K562 (cell line): ENCODE measurements around the gene PRR7. TPM values are rescaled to one million over a fixed set of nuclear protein-coding genes. Genes with fewer than 3 reads are reported as not detected.

Experiments used
- EGR1 ChIP-seq: fragments of 450-650 bp; conservative IDR thresholded peaks from 2 replicates; pipeline ENCODE4 v1.6.1; 2017; ENCODE audit warnings: mild to moderate bottlenecking
- ESRRA ChIP-seq: fragments of 450-650 bp; IDR thresholded peaks from 2 replicates; pipeline ENCODE4 v1.6.1; 2014; ENCODE audit warnings: low read depth, mild to moderate bottlenecking, moderate library complexity, borderline replicate concordance
- ETV1 ChIP-seq: fragments of 450-650 bp; conservative IDR thresholded peaks from 2 replicates; pipeline ENCODE4 v1.6.1; 2016; ENCODE audit warnings: missing genetic modification characterization, control low read depth, low read depth, missing compliant biosample characterization
- FIP1L1 ChIP-seq: fragments of 200-400 bp; formaldehyde crosslinking; IDR thresholded peaks from 2 replicates; pipeline ENCODE4 v1.6.1; 2018; ENCODE audit warnings: mild to moderate bottlenecking, low read depth, low read length; ENCODE audit not compliant: poor library complexity, severe bottlenecking
- FOSL1 ChIP-seq: fragments of 200-800 bp; sonication (Bioruptor generic); conservative IDR thresholded peaks from 2 replicates; pipeline ENCODE4 v1.6.1; 2016; ENCODE audit warnings: missing genetic modification characterization, missing compliant biosample characterization
- GABPA ChIP-seq: fragments of 200-800 bp; sonication (Bioruptor generic); conservative IDR thresholded peaks from 2 replicates; pipeline ENCODE4 v1.6.1; 2016; ENCODE audit warnings: low read depth, missing genetic modification characterization, missing compliant biosample characterization
- HMGN3 ChIP-seq: IDR thresholded peaks from 2 replicates; pipeline ENCODE4 v1.6.1; 2011; ENCODE audit warnings: borderline replicate concordance, low read depth, mild to moderate bottlenecking, mixed read lengths, low read length; ENCODE audit not compliant: insufficient read length; ENCODE audit errors: extremely low read depth
- HNRNPLL ChIP-seq: fragments of 200-400 bp; formaldehyde crosslinking; IDR thresholded peaks from 2 replicates; pipeline ENCODE4 v1.6.1; 2017; ENCODE audit warnings: low read length, low read depth, mild to moderate bottlenecking; ENCODE audit not compliant: poor library complexity, severe bottlenecking
- JUN ChIP-seq, 2 experiments: sonication (generic) in 1 of 2; formaldehyde crosslinking in 1 of 2; IDR thresholded peaks; 2 replicates each; pipeline versions ENCODE4 v1.6.1 to v1.8.0; 2012 to 2022; ENCODE audit warnings: borderline replicate concordance in 2 of 2, mild to moderate bottlenecking in 2 of 2, improper control_type of control experiment in 1 of 2, low read depth in 1 of 2, low read length in 1 of 2, missing genetic modification reagents in 1 of 2
- KDM4B ChIP-seq, 2 experiments: fragments of 450-650 bp in 1 of 2; sonication (generic) in 1 of 2; IDR thresholded peaks; 2 replicates each; pipeline ENCODE4 v1.6.1; 2016 to 2017; ENCODE audit warnings: borderline replicate concordance in 2 of 2, antibody characterized with exemption in 1 of 2, low read depth in 1 of 2, mild to moderate bottlenecking in 1 of 2
- KDM5B ChIP-seq: fragments of 200-600 bp; sonication (generic); IDR thresholded peaks from 2 replicates; pipeline ENCODE4 v1.6.1; 2012; ENCODE audit warnings: low read depth, mild to moderate bottlenecking, moderate library complexity, low read length, control low read depth, inconsistent platforms; ENCODE audit not compliant: insufficient replicate concordance
- MEIS2 ChIP-seq: fragments of 450-650 bp; IDR thresholded peaks from 2 replicates; pipeline ENCODE4 v1.6.1; 2014; ENCODE audit warnings: mild to moderate bottlenecking; ENCODE audit not compliant: partially characterized antibody
- MTA3 ChIP-seq: fragments of 450-650 bp; formaldehyde crosslinking; IDR thresholded peaks from 2 replicates; pipeline ENCODE4 v1.6.1; 2017; ENCODE audit warnings: mild to moderate bottlenecking, borderline replicate concordance
- NFE2L1 ChIP-seq: fragments of 450-650 bp; IDR thresholded peaks from 2 replicates; pipeline ENCODE4 v1.6.1; 2016; ENCODE audit warnings: missing genetic modification characterization, low read depth, mild to moderate bottlenecking, missing compliant biosample characterization, moderate library complexity, borderline replicate concordance
- PHF8 ChIP-seq: fragments of 200-600 bp; sonication (generic); IDR thresholded peaks from 2 replicates; pipeline ENCODE4 v1.6.1; 2012; ENCODE audit warnings: mixed run types, mild to moderate bottlenecking, inconsistent platforms, low read length, moderate library complexity, borderline replicate concordance
- POLR2A ChIP-seq: fragments of 450-650 bp; conservative IDR thresholded peaks from 2 replicates; pipeline ENCODE4 v1.6.1; 2016
- SMARCE1 ChIP-seq: fragments of 450-650 bp; IDR thresholded peaks from 2 replicates; pipeline ENCODE4 v1.7.1; 2016; ENCODE audit warnings: mild to moderate bottlenecking
- SP1 ChIP-seq: sonication (generic); formaldehyde crosslinking; IDR thresholded peaks from 2 replicates; pipeline ENCODE4 v1.8.1; 2022; ENCODE audit warnings: mild to moderate bottlenecking, missing genetic modification reagents
- TBP ChIP-seq: optimal IDR thresholded peaks from 2 replicates; pipeline ENCODE3; 2011; ENCODE audit warnings: low read depth, low read length, improper control_type of control experiment
- ZKSCAN1 ChIP-seq: fragments of 150-350 bp; IDR thresholded peaks from 2 replicates; pipeline ENCODE4 v1.6.1; 2016; ENCODE audit warnings: low read depth, low read length
- polyA plus RNA-seq, 8 experiments: library from polyadenylated mRNA; depleted of rRNA in 4 of 8; stranded (reverse) in 5 of 8; unstranded in 3 of 8; fragments of >200 nt; fragmentation: Nextera tagmentation in 2 of 8; fragmentation: Illumina TruSeq in 1 of 8; extraction: Ambion mirVana in 2 of 8; extraction: Trizol in 1 of 8; gene quantifications; 2 replicates each; pipeline versions ENCODE4 v1.2.1 to v1.2.3, GENCODE V29; 2011 to 2014; ENCODE audit warnings: inconsistent platforms in 1 of 8, missing spikeins in 1 of 8
- total RNA-seq, 7 experiments: library from RNA; depleted of rRNA in 6 of 7; stranded (reverse); fragments of >200 nt in 6 of 7; fragmentation: Illumina TruSeq in 2 of 7; extraction: Trizol in 2 of 7; gene quantifications; 2 replicates each; pipeline versions ENCODE4 v1.2.1 to v1.2.3, GENCODE V29; 2011 to 2021; ENCODE audit warnings: low replicate concordance in 1 of 7
- TF ChIP-seq, protein P1 (sequence below): conservative IDR thresholded peaks from 2 replicates; pipeline ENCODE4 v1.6.1; 2011; ENCODE audit warnings: low read depth, mild to moderate bottlenecking, low read length; ENCODE audit not compliant: control insufficient read depth
- TF ChIP-seq, protein P2 (sequence below): sonication (generic); formaldehyde crosslinking; IDR thresholded peaks from 2 replicates; pipeline ENCODE4 v1.8.0; 2022; ENCODE audit warnings: mild to moderate bottlenecking, missing genetic modification reagents
- TF ChIP-seq, protein P3 (sequence below): IDR thresholded peaks from 2 replicates; pipeline ENCODE4 v1.6.1; 2014; ENCODE audit warnings: antibody characterized with exemption

PRR7 gene
- total and polyA plus RNA-seq, 9 of the 15 experiments (the other 6 are each of a cell fraction or from before 2014, with no cell fraction given) = 0.80 to 11.3 (median 10.4) TPM; not detected in 4

DNA sequence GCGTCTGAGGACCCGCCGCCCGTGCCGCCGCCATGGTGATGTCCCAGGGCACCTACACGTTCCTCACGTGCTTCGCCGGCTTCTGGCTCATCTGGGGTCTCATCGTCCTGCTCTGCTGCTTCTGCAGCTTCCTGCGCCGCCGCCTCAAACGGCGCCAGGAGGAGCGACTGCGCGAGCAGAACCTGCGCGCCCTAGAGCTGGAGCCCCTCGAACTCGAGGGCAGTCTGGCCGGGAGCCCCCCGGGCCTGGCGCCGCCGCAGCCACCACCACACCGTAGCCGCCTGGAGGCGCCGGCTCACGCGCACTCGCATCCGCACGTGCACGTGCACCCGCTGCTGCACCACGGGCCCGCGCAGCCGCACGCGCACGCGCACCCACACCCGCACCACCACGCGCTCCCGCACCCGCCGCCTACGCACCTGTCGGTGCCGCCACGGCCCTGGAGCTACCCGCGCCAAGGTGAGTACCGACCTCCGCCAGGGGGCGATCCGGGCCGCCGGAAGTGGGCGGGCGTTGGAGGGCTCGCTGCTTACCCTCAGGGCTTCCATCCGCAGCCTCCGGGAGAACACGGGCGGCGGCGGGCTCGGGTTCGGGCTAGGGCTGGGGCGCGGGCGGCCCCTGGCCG is 8.5 kb downstream of the PRR7 start (continued):
- TF ChIP-seq MEIS2 = peak; percentile 71
- peak; percentile 92 for TF ChIP-seq FIP1L1
- peak; percentile 79; the same call in 1 of the 2 replicates for TF ChIP-seq MTA3
- TF ChIP-seq KDM4B (IDR thresholded peaks at IDR 0.05; ENCODE audit: borderline replicate concordance in 2 of 2, low read depth in 1 of 2) = no peak
- TF ChIP-seq EGR1 = peak; percentile 94
- no peak for TF ChIP-seq NFE2L1 (tag)
- TF ChIP-seq TBP = peak; percentile 52
- TF ChIP-seq POLR2A = peak; percentile 77
- TF ChIP-seq JUN (IDR thresholded peaks at IDR 0.05; ENCODE audit: borderline replicate concordance, low read depth, low read length) = peak; percentile 26; the same call in 1 of the 2 replicates
- no peak for TF ChIP-seq JUN (CRISPR knock-in tag; IDR thresholded peaks at IDR 0.05; ENCODE audit: borderline replicate concordance)
- TF ChIP-seq, protein P1, sequence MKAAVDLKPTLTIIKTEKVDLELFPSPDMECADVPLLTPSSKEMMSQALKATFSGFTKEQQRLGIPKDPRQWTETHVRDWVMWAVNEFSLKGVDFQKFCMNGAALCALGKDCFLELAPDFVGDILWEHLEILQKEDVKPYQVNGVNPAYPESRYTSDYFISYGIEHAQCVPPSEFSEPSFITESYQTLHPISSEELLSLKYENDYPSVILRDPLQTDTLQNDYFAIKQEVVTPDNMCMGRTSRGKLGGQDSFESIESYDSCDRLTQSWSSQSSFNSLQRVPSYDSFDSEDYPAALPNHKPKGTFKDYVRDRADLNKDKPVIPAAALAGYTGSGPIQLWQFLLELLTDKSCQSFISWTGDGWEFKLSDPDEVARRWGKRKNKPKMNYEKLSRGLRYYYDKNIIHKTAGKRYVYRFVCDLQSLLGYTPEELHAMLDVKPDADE = peak; percentile 89
- TF ChIP-seq PHF8 = peak; percentile 62; the same call in 1 of the 2 replicates
- TF ChIP-seq ETV1 (tag) = peak; percentile 84
- TF ChIP-seq, protein P2, sequence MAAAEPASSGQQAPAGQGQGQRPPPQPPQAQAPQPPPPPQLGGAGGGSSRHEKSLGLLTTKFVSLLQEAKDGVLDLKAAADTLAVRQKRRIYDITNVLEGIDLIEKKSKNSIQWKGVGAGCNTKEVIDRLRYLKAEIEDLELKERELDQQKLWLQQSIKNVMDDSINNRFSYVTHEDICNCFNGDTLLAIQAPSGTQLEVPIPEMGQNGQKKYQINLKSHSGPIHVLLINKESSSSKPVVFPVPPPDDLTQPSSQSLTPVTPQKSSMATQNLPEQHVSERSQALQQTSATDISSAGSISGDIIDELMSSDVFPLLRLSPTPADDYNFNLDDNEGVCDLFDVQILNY (CRISPR knock-in tag) = no peak
- TF ChIP-seq, protein P3, sequence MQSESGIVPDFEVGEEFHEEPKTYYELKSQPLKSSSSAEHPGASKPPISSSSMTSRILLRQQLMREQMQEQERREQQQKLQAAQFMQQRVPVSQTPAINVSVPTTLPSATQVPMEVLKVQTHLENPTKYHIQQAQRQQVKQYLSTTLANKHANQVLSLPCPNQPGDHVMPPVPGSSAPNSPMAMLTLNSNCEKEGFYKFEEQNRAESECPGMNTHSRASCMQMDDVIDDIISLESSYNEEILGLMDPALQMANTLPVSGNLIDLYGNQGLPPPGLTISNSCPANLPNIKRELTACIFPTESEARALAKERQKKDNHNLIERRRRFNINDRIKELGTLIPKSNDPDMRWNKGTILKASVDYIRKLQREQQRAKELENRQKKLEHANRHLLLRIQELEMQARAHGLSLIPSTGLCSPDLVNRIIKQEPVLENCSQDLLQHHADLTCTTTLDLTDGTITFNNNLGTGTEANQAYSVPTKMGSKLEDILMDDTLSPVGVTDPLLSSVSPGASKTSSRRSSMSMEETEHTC = 0 out of 2 replicates have a peak, but pooled peaks have one; percentile 55
- TF ChIP-seq ESRRA = peak; percentile 80
- peak; percentile 89 for TF ChIP-seq SP1 (CRISPR knock-in tag)
- TF ChIP-seq ZKSCAN1 = peak; percentile 70; the same call in 1 of the 2 replicates
- no peak for TF ChIP-seq SMARCE1
- peak; percentile 42 for TF ChIP-seq FOSL1
- TF ChIP-seq KDM5B = peak; percentile 56
- peak; percentile 20 for TF ChIP-seq HMGN3
- TF ChIP-seq HNRNPLL = peak; percentile 83
- TF ChIP-seq GABPA (tag) = peak; percentile 90
